Right lung (tissue), 5 donors: ENCODE measurements around the gene GMPPA. TPM values are rescaled to one million over a fixed set of nuclear protein-coding genes. Genes with fewer than 3 reads are reported as not detected.

Experiments
- DNase-seq, 2 donors: peaks; one replicate each; pipeline ENCODE4 v3.0.0-alpha.2; 2013
- polyA plus RNA-seq, 5 donors: library from polyadenylated mRNA; unstranded; fragments of 120-200 nt; gene quantifications; one replicate each; pipeline versions ENCODE4 v1.2.1 to v1.2.3, GENCODE V29; 2013; ENCODE audit warnings: inconsistent platforms in 1 of 5, low replicate concordance in 1 of 5; ENCODE audit not compliant: insufficient read length in 5 of 5, insufficient read depth in 1 of 5

Gene GMPPA
- polyA plus RNA-seq, 5 donors: 20.3 to 28.8 (median 24.8) TPM

- DNase-seq: no peak
Observed at GRCh38 chr2:219553463-219553963, 54.8 kb downstream of the GMPPA start.

GRCh38 chr2:219554350-219554749, 55.7 kb downstream of the GMPPA start:
- no peak for DNase-seq

DNA sequence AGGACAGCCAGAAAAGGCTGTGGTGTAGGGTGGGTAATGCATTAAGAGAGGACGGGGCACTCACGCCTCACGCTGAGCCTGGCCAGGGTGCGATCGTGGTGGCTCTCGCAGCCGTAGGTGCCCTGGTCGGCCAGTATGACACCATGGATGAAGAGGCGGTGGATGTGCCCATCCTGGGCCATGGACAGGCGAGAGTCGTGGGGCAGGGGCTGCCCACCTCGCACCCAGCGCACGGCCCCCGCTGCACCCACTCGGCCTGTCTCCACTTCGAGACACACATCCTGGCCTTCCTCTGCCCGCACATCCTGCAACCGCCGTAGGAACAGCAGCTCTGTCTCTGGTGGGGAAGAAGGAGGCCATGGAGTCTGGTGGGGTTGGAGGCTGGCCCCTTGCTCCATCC, 57.3 kb downstream of the GMPPA start:
- DNase-seq: no peak

DNA sequence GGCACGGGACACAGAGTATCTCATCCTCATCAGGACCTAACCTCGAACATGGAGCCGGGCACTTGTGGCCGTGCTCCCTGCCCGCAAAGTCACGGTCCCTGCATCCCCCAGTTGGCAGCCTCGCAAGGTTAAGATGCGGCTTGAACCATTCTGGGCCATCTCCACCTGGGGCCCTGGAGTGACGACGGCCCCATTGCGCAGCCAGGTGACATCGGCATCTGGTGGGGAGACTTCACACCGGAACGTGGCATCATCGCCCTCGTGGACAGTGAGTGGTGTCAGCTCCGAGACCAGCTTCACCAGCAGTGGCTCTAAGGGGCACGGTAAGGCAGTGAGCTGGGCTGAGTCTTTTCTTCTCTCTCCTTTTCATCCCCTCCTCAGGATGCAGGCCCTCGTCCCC, 57.7 kb downstream of the GMPPA start:
- DNase-seq: no peak

Other genes starting within 250 kb of the GMPPA start
- 1 to 10 TPM in 4 of 5 donors, under 1 TPM in 1; 0.34 to 5.7 (median 4.3) TPM for gene TUBA4B, start 245.6 kb upstream of the GMPPA start, polyA plus RNA-seq
- gene TUBA4A, start 245.0 kb upstream of the GMPPA start, polyA plus RNA-seq: 10 to 100 TPM; 24.7 to 51.2 (median 38.0) TPM
- 10 to 100 TPM; 56.5 to 81.6 (median 74.9) TPM for gene DNAJB2, start 219.5 kb upstream of the GMPPA start, polyA plus RNA-seq
- gene PTPRN, start 189.5 kb upstream of the GMPPA start, polyA plus RNA-seq: 1 to 10 TPM in 2 of 5 donors, under 1 TPM in 3; 0.30 to 1.2 (median 0.69) TPM
- not detected for gene RESP18, start 166.1 kb upstream of the GMPPA start, polyA plus RNA-seq
- 10 to 100 TPM; 48.3 to 89.7 (median 71.3) TPM for gene DNPEP, start 111.0 kb upstream of the GMPPA start, polyA plus RNA-seq
- gene DES, start 80.5 kb upstream of the GMPPA start, polyA plus RNA-seq: 100 to 1,000 TPM in 1 of 5 donors, 10 to 100 TPM in 4; 10.2 to 190 (median 32.6) TPM
- 10 to 100 TPM; 18.1 to 35.5 (median 33.7) TPM for gene SPEG, start 64.0 kb upstream of the GMPPA start, polyA plus RNA-seq
- under 1 TPM; 0.06 to 0.42 (median 0.22) TPM for gene ASIC4, start 15.6 kb downstream of the GMPPA start, polyA plus RNA-seq
- gene CHPF, start 44.9 kb downstream of the GMPPA start, polyA plus RNA-seq: 10 to 100 TPM; 16.5 to 44.9 (median 23.4) TPM
- 1 to 10 TPM; 2.0 to 4.2 (median 2.6) TPM for gene TMEM198, start 45.1 kb downstream of the GMPPA start, polyA plus RNA-seq
- 100 to 1,000 TPM; 102 to 150 (median 139) TPM for gene OBSL1, start 72.6 kb downstream of the GMPPA start, polyA plus RNA-seq
- 1 to 10 TPM in 2 of 5 donors, under 1 TPM in 3; 0.50 to 1.6 (median 0.90) TPM for gene INHA, start 73.4 kb downstream of the GMPPA start, polyA plus RNA-seq
- 10 to 100 TPM; 20.3 to 29.7 (median 26.2) TPM for gene STK11IP, start 99.0 kb downstream of the GMPPA start, polyA plus RNA-seq
- gene SLC4A3, start 128.7 kb downstream of the GMPPA start, polyA plus RNA-seq: 10 to 100 TPM in 3 of 5 donors, 1 to 10 TPM in 2; 7.1 to 14.0 (median 10.3) TPM